Tibial artery (tissue), 4 donors: ENCODE results near the gene CAPN15.

Experiments
- DNase-seq, 2 donors: peaks; one replicate each; pipeline ENCODE4 v3.0.0-alpha.2; 2019
- H3K27ac ChIP-seq, 2 donors: fragments of 200-600 bp; sonication (generic) in 1 of 2; 1 replicate in 1 of 2; 2 replicates in 1 of 2; pipeline ENCODE4 v1.5.1; 2018 to 2019; ENCODE audit warnings: mild to moderate bottlenecking in 1 of 2
- H3K27me3 ChIP-seq, 2 donors: fragments of 200-600 bp; sonication (generic) in 1 of 2; one replicate each; pipeline versions ENCODE4 v1.5.1 to v1.6.0; 2016 to 2019
- H3K36me3 ChIP-seq, 3 donors: fragments of 200-600 bp; sonication (generic) in 2 of 3; one replicate each; pipeline ENCODE4 v1.5.1; 2016 to 2019; ENCODE audit warnings: mild to moderate bottlenecking in 2 of 3
- H3K4me1 ChIP-seq, 4 donors: fragments of 200-600 bp; sonication (generic) in 2 of 4; 1 replicate in 3 of 4; 2 replicates in 1 of 4; pipeline ENCODE4 v1.5.1; 2016 to 2019
- H3K4me3 ChIP-seq, 2 donors: fragments of 200-600 bp; sonication (generic) in 1 of 2; 1 replicate in 1 of 2; 2 replicates in 1 of 2; pipeline ENCODE4 v1.5.1; 2018 to 2019; ENCODE audit warnings: mild to moderate bottlenecking in 2 of 2
- H3K9me3 ChIP-seq, 3 donors: fragments of 200-600 bp; sonication (generic) in 1 of 3; one replicate each; pipeline ENCODE4 v1.5.1; 2016 to 2019
- intact Hi-C: fragments of 100-400 bp; cut with DNase I; formaldehyde crosslinking; loops from one replicate; pipeline ENCODE4 v1.15.0; 2023; ENCODE audit warnings: low total_unique reads
- TF ChIP-seq, protein P1 (sequence below), 2 experiments: fragments of 200-600 bp in 1 of 2; fragments of 450-650 bp in 1 of 2; IDR thresholded peaks; one replicate each; pipeline ENCODE4 v1.5.1; 2017 to 2019; ENCODE audit warnings: antibody characterized with exemption in 2 of 2, mild to moderate bottlenecking in 1 of 2, moderate library complexity in 1 of 2

The CAPN15 gene

DNA sequence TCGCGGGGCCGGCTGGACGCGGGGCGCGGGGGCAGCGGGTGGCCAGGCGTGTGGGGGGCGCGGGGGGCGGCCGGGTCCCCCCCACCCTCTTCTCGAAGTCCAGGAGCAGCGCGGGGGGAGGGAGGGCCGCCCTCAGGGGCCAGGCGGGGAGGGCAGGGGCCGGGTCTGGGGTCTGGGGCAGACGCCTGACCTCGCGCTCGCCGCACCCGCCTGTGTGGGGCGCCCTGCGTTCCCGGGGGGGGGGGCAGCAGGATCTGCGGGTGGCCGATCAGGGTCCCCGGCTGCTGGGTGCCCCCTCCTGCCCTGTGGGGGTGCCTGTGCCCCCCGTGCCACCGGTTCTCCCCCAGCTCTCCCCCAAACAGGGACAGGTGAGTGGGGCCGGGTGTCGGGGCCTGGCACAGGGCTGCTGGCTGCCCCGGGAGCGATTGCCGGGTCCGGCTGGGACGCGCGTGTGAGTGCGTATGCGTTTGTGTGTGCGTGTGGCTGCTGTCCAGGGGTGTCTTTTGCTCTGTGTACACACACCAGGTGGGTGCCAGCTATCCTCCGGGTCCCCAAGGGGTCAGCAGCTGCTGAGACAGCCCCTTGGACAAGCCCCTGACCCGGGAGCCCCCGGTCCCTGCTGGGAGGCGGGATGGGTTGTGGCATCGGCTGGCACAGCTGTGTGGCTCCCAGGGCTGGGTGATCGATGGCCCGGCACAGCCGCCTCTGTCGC, 33.3 kb downstream of the CAPN15 start:
- DNase-seq, result no peak
- TF ChIP-seq, protein P1, sequence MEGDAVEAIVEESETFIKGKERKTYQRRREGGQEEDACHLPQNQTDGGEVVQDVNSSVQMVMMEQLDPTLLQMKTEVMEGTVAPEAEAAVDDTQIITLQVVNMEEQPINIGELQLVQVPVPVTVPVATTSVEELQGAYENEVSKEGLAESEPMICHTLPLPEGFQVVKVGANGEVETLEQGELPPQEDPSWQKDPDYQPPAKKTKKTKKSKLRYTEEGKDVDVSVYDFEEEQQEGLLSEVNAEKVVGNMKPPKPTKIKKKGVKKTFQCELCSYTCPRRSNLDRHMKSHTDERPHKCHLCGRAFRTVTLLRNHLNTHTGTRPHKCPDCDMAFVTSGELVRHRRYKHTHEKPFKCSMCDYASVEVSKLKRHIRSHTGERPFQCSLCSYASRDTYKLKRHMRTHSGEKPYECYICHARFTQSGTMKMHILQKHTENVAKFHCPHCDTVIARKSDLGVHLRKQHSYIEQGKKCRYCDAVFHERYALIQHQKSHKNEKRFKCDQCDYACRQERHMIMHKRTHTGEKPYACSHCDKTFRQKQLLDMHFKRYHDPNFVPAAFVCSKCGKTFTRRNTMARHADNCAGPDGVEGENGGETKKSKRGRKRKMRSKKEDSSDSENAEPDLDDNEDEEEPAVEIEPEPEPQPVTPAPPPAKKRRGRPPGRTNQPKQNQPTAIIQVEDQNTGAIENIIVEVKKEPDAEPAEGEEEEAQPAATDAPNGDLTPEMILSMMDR (IDR thresholded peaks at IDR 0.05), result no peak
- Histone ChIP-seq H3K4me1 (peaks cover 0 to 26% (median 12%) of the 10 kb centered on the region in 4 donors), H3K27me3 (peaks cover 0 to 83% of the 10 kb centered on the region in 2 donors), H3K36me3 (no peaks in the 10 kb centered on the region), H3K4me3 (no peak overlapping the region), H3K27ac (no peak overlapping the region), H3K9me3 (no peaks in the 10 kb centered on the region)
- intact Hi-C loops, result no loop called here

DNA sequence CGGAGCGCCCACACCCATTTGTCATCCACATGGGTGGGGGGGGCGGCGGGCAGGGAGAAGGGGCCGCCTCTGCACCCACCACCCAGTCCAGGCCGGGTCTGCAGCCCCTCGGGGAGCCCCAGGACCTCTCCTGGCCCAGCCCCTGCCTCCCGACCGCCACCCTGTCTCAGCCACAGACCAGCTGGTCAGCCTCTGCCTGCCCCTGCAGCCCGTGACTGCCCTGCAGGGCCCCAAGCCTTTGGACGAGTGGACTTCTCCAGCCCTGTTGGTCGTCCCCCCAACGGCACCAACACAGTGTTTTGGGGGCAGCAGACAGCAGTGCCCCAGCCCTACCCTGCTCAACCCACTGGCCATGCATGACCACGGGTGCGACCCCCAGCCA, 33.9 kb downstream of the CAPN15 start:
- Histone ChIP-seq H3K9me3 (no peaks in the 10 kb centered on the region), H3K27ac (no peak overlapping the region), H3K27me3 (peaks cover 0 to 85% of the 10 kb centered on the region in 2 donors), H3K4me1 (peaks cover 0 to 32% (median 17%) of the 10 kb centered on the region in 4 donors), H3K4me3 (no peak overlapping the region), H3K36me3 (no peaks in the 10 kb centered on the region)
- no peak for DNase-seq
- intact Hi-C loops, result no loop called here
- TF ChIP-seq, protein P1 (IDR thresholded peaks at IDR 0.05), result no peak

DNA sequence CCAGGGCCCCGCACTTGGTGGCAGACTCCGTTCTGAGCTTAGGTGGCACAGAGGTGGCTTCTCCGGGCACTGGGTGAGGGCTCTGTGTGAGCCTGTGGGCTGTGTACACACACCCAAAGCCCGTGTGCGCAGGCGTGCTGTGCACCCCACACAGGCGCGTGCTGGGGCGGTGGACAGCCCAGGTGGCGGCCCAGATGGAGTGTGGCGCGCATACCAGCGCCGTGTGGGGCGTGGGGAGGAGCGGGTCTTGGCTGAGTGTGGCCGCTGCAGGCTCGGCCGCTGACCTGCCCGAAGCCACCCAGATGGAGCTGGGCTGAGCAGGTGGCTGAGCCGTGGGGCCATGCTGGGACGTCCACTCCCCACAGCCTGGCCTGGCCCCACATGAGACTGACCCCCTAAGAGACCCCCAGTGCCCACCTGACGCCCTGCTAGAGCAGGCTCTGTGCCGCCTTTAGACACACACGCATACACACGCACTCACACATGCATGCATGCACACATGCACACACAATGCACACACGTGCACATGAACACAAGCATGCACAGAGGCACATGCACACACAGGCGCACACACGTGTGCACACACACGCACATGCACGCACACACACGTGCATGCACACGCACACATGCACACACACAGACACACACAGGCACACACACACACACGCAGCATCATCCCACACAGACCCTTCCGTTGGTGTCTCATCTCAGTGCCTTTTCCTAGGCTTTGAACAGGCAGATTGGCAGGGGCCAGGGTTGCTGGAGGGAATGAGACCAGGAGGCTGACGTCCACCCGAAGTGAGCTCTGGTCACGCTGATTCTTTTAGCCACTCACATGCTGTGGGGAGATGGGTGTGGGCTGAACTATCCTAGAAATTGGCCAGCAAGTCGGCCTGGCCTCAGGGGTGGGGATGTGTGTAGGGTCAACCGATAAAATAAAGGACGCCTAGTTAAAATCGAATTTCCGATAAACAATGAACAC, 34.7 kb downstream of the CAPN15 start:
- no peak for DNase-seq
- H3K27me3 ChIP-seq, result peaks cover 0 to 81% of the 10 kb centered on the region in 2 donors
- intact Hi-C loops, result no loop called here

DNA sequence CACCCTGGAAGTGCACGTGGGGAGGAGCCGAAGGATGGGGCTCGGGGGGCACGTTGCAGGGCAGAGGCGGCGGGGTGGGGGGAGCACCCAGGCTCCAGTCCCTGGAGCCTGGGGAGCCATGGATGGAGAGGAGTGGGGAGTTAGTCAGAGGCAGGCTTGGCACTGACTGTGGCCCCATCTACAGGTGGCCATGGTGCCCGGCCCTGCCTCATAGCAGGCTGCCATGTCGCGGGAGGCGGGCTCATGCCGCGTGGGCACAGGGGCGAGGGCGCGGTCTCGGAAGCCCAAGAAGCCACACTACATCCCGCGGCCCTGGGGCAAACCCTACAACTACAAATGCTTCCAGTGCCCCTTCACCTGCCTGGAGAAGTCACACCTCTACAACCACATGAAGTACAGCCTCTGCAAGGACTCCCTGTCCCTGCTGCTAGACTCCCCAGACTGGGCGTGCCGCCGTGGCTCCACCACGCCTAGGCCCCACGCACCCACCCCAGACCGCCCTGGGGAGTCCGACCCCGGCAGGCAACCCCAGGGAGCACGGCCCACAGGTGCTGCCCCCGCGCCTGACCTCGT, 35.6 kb downstream of the CAPN15 start:
- Histone ChIP-seq H3K36me3 (no peaks in the 10 kb centered on the region), H3K9me3 (no peaks in the 10 kb centered on the region), H3K27ac (no peak overlapping the region), H3K4me3 (no peak overlapping the region), H3K4me1 (peaks cover 0 to 38% (median 23%) of the 10 kb centered on the region in 4 donors), H3K27me3 (peaks cover 0 to 73% of the 10 kb centered on the region in 2 donors)
- intact Hi-C loops, result no loop called here
- DNase-seq, result no peak
- TF ChIP-seq, protein P1 (IDR thresholded peaks at IDR 0.05), result no peak

More for the DNA sequence above, 34.7 kb downstream of the CAPN15 start:
- TF ChIP-seq, protein P1 (IDR thresholded peaks at IDR 0.05), result no peak
- no peaks in the 10 kb centered on the region for H3K36me3 ChIP-seq
- no peaks in the 10 kb centered on the region for H3K9me3 ChIP-seq
- H3K27ac ChIP-seq, result no peak overlapping the region
- no peak overlapping the region for H3K4me3 ChIP-seq
- peaks cover 0 to 38% (median 23%) of the 10 kb centered on the region in 4 donors for H3K4me1 ChIP-seq

DNA sequence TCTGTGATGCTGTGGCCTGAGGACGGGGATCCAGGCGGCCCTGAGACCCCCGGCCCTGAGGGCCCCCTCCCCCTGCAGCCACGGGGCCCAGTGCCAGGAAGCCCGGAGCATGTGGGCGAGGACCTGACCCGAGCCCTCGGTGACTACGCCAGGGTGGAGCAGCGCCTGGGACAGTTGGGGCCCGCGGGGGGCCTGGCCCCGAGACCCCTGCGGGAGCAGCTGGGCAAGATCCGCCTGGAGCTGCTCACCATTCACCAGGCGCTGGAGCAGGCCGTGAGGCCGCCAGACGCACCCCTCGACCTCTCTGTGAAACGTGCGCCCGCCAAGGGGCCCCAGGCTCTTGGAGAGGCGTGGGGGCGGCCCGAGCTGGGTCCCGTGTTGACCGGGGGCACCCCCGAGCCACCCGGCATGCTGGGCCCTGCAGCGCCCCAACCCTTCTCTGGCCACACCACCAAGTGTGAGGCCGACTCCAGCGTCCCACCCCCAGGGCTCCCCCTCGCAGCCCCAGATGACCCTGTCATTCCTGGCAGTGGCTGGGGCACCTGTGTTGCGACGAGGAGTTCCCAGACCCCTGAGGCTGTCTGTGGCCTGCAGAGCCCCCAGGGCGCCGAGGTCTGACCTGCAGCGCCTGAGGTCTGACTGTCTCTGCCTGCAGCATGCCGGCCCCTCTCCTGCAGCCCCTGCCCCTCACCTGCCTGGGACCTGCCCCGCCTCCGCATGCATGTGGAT, 37.3 kb downstream of the CAPN15 start:
- Histone ChIP-seq H3K4me1 (peaks cover 0 to 44% (median 27%) of the 10 kb centered on the region in 4 donors), H3K36me3 (no peaks in the 10 kb centered on the region), H3K4me3 (no peak overlapping the region), H3K27me3 (peaks cover 0 to 56% of the 10 kb centered on the region in 2 donors), H3K27ac (no peak overlapping the region), H3K9me3 (no peaks in the 10 kb centered on the region)
- TF ChIP-seq, protein P1 (IDR thresholded peaks at IDR 0.05), result no peak
- intact Hi-C loops, result no loop called here
- no peak for DNase-seq
